ENCODE data around the gene CCNDBP1.

Gene CCNDBP1

GRCh38 chr15:43246261-43246774, 61.1 kb downstream of the CCNDBP1 start:
- ATAC-seq (replicated peaks; ENCODE audit: extremely low read depth, poor library complexity, severe bottlenecking), result no peak
- Mint-ChIP-seq H3K4me3 (no peak overlapping the region), H3K9me3 (no peaks in the 10 kb centered on the region), H3K27me3 (no peaks in the 10 kb centered on the region), H3K27ac (ENCODE audit: low read depth) (no peak overlapping the region), H3K4me1 (peaks cover 5% of the 10 kb centered on the region), H3K36me3 (ENCODE audit: insufficient read depth) (no peaks in the 10 kb centered on the region)
- DNase-seq (ENCODE audit: low spot score in 2 of 2), result no peak

All from central memory CD8-positive, alpha-beta T cell (primary cell).